HG02588 (cell line): ENCODE measurements around the gene GPR180.
"Not testable (repeated sequence)": the region's sequence is repeated elsewhere in the genome, so short reads cannot be mapped to it uniquely, and the experiment has no call there.

Experiments
- ATAC-seq: cut with Tn5 transposase; IDR thresholded peaks from one replicate; pipeline ENCODE4 v1.9.1; 2021; ENCODE audit warnings: mild to moderate bottlenecking, moderate library complexity; ENCODE audit not compliant: unreplicated experiment

Gene GPR180

DNA sequence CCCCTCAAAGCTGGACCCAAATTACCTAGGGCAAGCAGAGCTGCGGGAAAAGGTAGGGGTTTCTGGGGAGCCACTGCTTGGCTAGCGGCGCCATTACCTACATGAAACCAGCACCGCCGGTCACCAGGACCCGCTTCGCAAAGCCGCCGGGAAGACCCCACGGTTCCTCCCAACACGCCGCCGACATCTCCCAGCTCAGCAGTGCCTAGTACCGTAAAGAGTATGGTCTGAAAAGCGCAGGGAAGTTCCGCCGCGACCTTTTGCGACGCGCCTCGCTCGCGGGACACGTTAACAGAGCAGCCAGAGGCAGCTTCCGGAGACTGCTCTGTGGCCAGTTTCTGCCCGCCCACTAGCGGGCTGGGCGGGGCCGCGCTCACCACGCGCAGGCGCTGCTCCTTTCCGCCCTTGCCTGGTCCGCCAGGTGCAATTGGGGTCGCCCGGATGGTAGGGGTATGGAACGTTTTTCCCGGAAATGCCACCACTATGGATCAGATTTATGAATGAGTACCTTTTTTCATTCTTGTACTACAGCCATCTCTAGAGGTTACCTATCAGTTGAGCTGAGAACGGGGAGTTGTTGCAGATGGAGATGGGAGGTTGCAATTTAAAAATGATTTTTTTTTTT, 5.6 kb upstream of the GPR180 start, which contains the start of gene TGDS:
TGDS (minus strand) TSS at position 203 of the 625 bp plus-strand sequence; CDS start at position 187, 16 bp downstream.
- peak; percentile 97 for ATAC-seq

DNA sequence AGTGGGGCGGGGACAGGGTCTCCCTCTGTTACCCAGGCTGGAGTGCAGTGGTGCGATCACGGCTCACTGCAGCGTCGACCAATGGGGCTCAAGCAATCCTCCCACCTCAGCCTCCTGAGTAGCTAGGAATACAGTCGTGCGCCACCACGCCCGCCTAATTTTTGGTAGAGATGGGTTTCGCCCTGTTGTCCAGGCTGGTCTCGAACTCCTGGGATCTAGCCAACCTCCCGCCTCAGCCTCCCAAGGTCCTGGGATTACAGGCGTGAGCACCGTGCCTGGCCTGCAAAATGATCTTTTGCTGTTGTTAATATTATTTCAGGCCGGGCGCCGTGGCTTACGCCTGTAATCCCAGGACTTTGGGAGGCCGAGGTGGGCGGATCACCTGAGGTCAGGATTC, 5.1 kb upstream of the GPR180 start:
- no peak for ATAC-seq

DNA sequence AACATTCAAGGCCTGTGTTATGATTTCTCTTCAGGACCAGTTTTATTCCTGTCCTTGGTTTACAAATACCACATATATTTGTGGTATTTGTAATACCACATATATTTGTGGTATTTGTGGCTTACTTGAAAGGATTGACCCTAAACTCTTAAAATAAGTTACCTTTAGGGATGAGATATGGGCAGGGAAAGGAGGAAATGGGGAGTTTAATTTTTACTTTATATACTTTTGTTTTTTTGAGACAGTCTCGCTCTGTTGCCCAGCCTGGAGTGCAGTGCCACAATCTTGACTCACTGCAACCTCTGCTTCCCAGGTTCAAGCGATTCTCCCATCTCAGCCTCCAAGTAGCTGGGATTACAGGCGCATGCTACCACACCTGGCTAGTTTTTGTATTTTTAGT, 3.4 kb upstream of the GPR180 start:
- ATAC-seq: no peak

DNA sequence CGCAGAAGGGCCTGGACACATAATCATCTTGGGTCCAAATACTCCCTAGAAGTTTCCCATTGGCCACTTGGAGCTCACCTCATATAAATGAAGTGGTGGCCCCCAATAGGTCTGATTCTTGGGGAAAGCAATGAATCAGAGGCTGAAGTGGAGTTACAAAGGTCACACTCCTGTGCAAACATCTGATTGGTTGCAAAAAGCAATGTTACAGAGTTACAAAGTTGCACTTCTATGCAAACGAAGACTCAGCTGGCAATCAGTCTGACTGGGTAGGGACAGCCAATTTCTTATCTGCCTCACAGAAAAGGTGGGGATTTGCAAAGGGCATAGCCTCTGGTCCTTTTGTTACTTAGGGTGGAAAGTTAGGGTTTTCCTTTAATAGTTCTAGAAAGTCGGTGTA, 1.8 kb upstream of the GPR180 start:
- ATAC-seq: no peak

DNA sequence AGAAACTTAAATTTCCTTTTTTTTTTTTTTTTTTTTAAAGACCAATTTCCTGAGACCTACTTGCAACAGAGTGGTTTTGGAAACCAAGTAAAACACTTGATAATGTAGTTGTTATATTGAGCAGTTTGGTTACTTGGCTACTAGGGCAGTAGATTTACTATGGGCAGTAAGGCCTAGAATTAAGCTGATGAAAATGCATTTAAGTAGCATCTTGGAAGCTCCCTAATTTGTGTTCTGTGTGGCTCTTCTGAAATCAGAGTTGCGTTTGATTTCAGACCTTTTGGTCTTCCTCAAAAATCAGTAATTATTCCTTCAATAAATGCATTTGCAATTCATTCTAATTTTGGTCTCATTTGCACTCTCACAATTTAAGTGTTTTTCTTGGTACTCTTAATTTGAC, 810 bp downstream of the GPR180 start:
- no peak for ATAC-seq

DNA sequence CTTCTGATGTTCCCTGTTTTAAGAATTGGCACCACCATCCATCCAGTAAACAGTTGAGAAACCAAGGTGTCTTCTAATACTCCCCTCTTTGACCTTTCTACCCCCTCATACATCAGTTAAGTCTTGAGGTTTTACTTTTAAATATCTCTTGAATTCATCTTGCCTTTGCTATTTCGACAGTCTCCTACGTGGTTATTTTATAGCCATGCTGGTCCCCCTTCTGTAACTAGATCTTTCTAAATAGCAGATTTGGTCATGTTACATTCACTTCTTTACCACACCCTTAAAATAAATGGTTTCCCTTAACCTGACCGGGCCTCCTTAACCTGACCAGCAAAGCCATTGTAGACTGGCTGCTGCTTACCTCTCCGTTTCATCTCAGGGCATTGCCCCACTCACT, 5.4 kb downstream of the GPR180 start:
- ATAC-seq: no peak

DNA sequence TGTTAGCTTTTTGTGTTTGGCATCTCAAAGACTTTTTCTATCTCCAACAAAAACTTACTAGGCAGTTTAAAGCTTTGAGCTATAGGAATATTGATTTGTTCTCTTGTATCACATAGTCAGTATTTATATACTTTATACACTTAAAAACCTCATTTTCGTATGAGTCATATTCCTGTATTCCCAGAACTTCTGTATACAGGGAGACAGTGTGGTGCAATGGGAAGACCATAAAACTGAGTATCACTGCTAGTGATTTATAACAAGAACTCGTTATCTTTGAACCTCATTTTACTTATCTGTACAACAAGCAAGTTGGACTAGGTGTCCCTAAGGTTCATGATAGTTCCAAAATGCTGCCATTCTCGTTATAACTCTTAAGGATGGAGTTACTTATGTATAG, 6.3 kb downstream of the GPR180 start:
- ATAC-seq: no peak

DNA sequence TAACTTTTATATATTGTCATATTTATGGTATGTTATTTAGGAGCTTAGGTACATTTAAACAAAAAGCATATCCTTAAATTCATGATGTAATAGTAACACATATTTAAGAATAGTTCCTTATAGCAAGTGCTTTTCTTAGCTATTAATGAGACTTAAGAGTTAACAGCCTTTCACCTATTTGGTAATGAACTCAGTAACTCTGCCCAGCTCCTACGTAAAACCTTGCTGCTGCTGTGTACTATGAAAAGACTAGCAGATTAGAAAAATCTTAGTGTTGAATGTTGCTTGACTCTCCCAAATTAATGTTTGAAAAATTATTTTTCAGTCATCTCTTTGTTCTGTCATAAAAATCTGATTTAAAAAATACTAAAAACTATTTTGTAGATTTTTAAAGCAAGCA, 6.9 kb downstream of the GPR180 start:
- ATAC-seq: no peak

DNA sequence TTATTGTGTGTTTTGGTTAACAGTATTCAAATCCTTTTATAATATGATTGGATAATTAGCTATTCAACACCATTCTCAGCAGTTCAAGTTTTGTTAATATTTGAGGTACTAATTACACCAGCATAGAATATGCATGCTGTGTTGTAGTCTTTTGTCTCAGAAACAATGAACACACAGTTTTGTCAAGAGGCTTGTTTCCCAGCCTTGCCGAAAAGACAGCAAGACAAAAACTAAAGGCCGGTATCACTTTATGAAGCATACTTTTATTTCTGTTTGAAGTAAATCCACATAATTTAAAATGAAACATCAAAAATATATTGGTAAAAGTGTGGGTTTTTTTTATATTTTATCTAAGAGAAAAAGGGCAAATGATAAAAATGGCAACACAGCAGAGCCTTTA, 7.5 kb downstream of the GPR180 start:
- no peak for ATAC-seq

DNA sequence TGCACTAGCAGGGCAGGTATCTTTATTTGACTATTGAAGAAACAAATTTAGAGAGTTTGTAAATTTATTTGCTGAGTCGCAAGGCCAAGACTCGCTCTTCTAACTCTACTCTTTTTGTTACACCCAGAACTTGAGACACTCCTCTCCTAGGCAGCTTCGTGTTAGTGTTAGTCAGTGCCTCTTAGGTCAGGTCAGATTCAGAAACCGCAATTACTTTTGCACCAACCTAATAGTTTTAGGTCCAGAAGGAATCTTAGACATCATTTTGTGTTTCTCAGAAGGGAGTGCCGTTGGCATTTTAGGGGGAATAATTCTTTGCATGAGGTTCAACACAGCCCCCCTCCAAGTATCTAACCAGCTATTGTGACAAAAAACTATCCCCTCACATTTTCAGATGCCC, 8.8 kb downstream of the GPR180 start:
- no peak for ATAC-seq

DNA sequence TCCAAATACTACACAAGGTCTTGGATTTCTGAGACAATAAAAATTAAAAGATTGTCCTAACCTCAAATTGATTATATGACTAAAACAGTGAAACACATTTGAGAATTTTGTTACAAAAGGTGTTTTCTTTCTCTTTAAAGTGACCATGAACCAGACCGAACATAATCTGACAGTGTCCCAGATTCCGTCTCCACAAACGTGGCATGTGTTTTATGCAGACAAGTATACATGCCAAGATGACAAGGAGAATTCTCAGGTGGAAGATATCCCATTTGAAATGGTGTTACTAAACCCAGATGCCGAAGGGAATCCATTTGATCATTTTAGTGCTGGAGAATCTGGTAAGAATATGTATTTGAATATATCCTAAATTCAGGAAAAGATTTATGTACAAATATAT, 10.4 kb downstream of the GPR180 start:
- no peak for ATAC-seq

DNA sequence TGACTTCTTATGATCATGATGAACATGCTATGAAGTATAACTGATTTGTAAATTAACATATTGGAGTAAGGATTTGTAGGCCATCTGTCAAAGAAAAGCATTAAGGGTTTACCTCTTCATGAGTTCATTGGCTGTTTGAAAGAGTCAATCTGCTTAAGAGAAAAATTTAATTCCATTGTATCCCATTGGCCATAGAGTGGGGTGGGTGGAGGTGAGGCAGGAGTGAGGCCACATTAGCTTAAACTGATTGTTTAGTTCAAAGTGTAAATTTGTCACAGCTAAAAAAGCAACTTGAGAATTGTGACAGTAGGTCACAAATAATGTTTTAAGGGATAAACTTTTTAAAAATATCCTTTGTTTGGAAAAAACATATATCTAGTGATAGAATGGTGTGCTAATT, 11.4 kb downstream of the GPR180 start:
- no peak for ATAC-seq

DNA sequence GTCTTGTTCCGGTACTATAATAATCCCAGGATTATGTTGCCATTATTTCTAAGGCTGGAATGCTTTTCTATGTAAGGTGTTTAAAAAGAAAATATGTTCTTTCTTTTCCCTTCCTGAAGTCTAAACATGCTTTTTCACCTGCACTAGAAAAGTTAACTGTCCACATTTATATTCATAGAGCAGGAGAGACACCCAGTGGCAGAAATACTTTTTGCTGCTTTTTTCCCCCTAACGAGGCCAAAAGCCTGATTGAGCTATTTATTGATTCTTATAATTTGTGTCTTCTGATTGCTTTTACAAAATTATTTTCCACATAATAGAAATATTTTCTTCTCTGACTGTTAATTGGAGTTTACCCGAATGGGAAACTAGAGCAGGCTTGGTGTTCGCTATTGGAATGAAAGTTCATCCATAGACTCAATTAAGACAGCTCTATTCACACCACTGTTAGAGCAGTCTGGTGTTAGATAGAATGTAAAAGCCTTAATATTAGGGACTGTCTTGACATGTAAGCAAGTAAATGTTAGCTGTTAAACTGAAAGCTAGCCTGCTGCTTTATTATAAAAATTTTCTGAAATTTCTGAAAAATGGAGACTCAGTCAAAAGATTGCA, 15.8 kb downstream of the GPR180 start:
- ATAC-seq: peak; percentile 47

DNA sequence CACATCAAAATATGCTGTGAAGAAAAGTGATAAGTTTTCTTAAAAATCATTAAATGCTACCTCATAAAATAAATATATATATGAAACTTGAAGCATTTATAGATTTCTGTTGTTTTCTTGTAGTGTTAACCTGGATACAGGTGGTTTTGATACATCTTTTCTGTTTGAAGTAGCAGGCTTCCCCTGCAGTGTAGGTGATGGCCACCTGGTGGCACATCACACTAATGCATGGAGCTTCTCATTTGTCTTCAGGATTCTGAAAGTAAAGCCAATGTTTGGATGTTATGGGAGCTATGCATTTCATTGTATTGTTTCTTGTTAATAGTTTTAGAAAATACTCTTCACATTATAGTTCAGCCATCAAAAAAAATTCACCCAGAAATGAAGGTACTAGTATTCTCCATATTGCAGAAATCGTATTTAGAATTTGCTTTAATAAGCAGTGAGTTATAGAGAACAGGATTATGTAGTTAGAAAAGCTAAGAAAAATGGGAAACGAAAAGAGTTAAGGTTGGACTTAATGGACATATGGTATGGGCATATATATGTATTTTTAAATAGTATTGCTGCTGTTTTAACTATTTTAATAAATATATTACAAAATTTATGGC, 18.7 kb downstream of the GPR180 start:
- ATAC-seq: peak; percentile 61

DNA sequence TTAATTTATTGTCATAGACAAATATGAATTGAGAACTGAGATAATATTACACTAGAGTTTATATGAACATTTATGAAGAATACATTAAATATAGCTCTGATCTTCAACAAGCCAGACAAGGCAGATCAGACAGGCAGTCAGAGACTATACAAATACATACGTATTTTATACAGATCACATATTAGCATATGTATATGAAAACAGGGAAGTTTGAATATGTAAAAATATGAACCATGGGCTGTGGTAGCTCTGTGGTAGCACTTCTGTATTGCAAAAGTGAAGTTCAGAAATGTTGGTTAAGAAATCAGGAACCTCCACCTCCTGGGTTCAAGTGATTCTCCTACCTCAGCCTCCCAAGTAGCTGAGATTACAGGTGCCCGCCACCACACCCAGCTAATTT, 20.7 kb downstream of the GPR180 start:
- no peak for ATAC-seq

DNA sequence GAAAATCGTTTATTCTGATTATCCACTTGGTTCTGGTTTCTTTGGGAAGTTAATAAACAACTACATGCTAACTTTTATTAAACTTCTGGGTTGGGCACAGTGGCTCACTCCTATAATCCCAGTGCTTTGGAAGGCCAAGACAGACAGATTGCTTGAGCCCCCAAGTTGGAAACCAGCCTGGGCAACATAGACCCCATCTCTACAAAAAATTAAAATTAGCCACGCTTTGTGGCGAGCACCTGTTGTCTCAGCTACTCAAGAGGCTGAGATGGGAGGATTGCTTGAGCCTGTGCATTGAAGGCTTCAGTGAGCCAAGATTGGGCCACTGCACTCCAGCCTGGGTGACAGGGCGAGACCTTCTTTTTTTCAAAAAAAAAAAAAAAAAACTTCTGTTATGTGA, 21.7 kb downstream of the GPR180 start:
- ATAC-seq: no peak

DNA sequence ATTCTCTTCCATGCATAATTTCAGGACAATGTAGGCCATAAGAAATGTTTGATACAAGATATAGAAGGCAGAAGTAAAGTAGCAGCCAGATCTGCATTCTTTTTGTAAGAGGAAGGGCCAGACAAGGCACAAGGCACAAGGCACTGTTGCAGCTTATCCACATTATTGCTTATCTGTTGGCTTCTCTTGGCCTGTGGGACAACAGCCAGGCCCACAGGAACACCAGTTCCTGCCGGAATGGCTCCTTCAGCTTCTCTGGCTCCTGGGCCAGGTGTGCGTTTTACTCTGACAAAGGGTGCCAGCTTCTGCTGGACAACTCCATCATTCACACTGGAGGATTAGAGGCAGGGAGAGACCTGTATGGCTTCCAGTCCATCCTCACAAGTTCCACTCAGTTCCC, 29.2 kb downstream of the GPR180 start:
- ATAC-seq: no peak

DNA sequence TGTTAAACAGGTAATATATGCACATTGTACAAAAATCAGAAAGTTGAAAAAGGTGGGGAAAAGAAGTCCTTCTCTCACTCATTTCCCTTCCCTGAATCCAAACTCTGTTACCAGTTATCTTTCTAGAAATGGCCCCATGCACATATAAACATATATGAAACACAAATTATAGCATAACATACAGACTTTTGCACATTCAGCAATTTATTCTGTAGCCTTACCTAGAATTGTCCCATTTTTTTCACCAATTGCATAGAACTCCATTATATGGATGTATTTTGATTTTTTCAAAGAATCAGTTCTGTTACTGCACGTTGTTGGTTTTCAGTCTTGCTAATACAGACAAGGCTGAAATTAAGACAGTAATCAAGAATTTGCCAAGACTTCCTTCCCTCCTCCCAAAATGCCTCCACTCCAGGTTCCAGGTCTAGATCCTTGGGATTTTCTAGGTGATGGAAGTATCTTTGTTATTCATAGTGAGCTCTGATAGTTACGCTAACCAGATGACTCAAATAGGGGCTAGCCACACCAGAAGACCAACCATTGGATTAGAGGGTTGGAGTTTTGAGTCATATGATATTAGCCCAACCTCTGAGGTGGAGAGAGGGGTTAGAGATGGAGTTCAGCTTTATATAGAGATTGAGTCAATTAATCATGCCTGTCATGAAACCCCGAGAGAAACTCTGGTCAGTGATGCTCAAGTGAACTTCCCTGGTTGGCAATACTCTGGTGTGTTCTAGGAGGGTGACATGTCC, 30.7 kb downstream of the GPR180 start:
- ATAC-seq: no peak

DNA sequence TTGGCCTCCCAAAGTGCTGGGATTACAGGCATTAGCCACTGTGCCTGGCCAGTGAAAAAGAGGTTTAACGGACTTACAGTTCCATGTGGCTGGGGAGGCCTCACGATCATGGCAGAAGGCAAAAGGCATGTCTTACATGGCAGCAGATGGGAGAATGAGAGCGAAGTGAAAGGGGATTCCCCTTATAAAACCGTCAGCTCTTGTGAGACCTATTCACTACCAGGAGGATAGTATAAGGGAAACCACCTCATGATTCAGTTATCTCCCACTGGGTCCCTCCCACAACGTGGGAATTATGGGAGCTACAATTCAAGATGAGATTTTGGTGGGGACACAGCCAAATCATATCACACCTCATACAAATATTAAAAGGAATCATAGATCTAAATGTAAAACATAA, 34.4 kb downstream of the GPR180 start:
- ATAC-seq: not testable (repeated sequence)

DNA sequence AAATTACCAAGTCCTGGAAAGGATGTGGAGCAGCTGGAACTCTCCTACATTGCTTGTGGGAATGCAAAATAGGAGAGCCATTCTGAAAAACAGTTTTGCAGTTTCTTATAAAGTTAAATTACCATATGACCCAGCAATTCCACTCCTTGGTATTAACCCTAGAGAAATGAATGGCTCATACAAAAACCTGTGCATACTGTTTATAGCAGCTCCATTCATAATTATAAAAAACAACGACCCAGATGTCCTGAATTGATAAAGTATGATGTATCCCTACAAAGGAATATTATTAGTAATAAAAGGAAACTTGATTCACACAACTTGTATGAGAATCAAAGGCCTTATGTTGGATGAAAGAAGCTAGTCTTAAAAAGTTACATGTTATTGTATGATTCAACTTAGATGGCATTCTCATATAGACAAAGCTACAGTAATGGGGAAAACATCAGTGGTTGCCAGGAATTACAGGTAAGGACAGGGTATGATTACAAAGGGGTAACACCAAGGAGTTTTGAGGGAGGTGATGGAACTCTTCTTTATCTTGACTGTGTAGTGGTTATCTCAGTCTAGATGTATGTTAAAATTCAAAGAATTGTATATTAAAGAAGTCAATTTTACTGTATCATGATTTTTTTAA, 35.4 kb downstream of the GPR180 start:
- no peak for ATAC-seq

DNA sequence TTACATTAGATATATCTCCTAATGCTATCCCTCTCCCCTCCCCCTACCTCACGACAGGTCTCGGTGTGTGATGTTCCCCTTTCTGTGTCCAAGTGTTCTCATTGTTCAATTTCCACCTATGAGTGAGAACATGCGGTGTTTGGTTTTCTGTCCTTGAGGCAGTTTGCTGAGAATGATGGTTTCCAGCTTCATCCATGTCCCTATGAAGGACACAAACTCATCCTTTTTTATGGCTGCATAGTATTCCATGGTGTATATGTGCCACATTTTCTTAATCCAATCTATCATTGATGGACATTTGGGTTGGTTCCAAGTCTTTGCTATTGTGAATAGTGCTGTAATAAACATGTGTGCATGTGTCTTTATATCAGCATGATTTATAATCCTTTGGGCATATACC, 36.0 kb downstream of the GPR180 start:
- not testable (repeated sequence) for ATAC-seq
